Measurements from ENCODE around the gene TEX10. TPM values are rescaled to one million over a fixed set of nuclear protein-coding genes. Genes with fewer than 3 reads are reported as not detected.

Gene TEX10
- total RNA-seq, 2 experiments from 2014 or later, result 43.9 to 44.9 TPM

- ChIA-PET POLR2A (interaction anchor here (0.6 to 1.9 kb wide), 2 partner anchors 14 to 191 kb away, joined by 4 to 5 read pairs; no protein-coding TSS in a partner anchor), CTCF (ENCODE audit: unreplicated experiment) (no interaction called here)
- no peak overlapping the region for H3K27ac ChIP-seq (ENCODE audit: low read depth, low read length, poor library complexity, severe bottlenecking)
Measured at GRCh38 chr9:100315561-100315960, 37.2 kb downstream of the TEX10 start.

GRCh38 chr9:100309992-100310391 lies 42.8 kb downstream of the TEX10 start:
- no peak for TF ChIP-seq EZH2phosphoT487 (IDR thresholded peaks at IDR 0.05; ENCODE audit: borderline replicate concordance, low read depth, low read length)
- TF ChIP-seq CTCF (conservative IDR thresholded peaks at IDR 0.05; ENCODE audit: low read length), result no peak
- CTCF ChIA-PET (ENCODE audit: unreplicated experiment), result no interaction called here
- Histone ChIP-seq H2AFZ (ENCODE audit: low read length) (no peak overlapping the region), H3K9me3 (ENCODE audit: low read length) (peaks cover 14% of the 10 kb centered on the region), H3K79me2 (ENCODE audit: insufficient read depth, low read depth, low read length) (peaks cover 51% of the 10 kb centered on the region; the same call in 1 of the 2 replicates), H3K4me3 (ENCODE audit: low read depth, low read length, poor library complexity, severe bottlenecking) (no peak overlapping the region), H3K9me2 (ENCODE audit: insufficient read depth, low read length) (no peaks in the 10 kb centered on the region), H3K27ac (ENCODE audit: low read depth, low read length, poor library complexity, severe bottlenecking) (no peak overlapping the region), H3K4me1 (ENCODE audit: insufficient read depth, low read length, poor library complexity, severe bottlenecking) (no peaks in the 10 kb centered on the region), H3K4me2 (ENCODE audit: low read length) (no peak overlapping the region), H3K36me3 (ENCODE audit: insufficient read depth, low read length) (peaks cover 97% of the 10 kb centered on the region), H4K20me1 (ENCODE audit: insufficient read depth, low read length) (no peaks in the 10 kb centered on the region)
- no TSS peak for BruUV-seq (replicated peaks)
- no peak for DNase-seq (ENCODE audit: low spot score)
- intact Hi-C loops (cut with micrococcal nuclease; ENCODE audit: unreplicated experiment), result no loop called here
- POLR2A ChIA-PET, result interaction anchor here (1.3 kb wide), 1 partner anchor 12 kb away, joined by 3 read pairs; no protein-coding TSS in a partner anchor

More at GRCh38 chr9:100315561-100315960, 37.2 kb downstream of the TEX10 start:
- no TSS peak for BruUV-seq (replicated peaks)
- Histone ChIP-seq H3K4me2 (ENCODE audit: low read length) (no peak overlapping the region), H4K20me1 (ENCODE audit: insufficient read depth, low read length) (no peaks in the 10 kb centered on the region), H2AFZ (ENCODE audit: low read length) (no peak overlapping the region), H3K79me2 (ENCODE audit: insufficient read depth, low read depth, low read length) (peaks cover 53% of the 10 kb centered on the region), H3K4me3 (ENCODE audit: low read depth, low read length, poor library complexity, severe bottlenecking) (no peak overlapping the region), H3K4me1 (ENCODE audit: insufficient read depth, low read length, poor library complexity, severe bottlenecking) (no peaks in the 10 kb centered on the region), H3K9me2 (ENCODE audit: insufficient read depth, low read length) (no peaks in the 10 kb centered on the region), H3K9me3 (ENCODE audit: low read length) (peaks cover 20% of the 10 kb centered on the region), H3K36me3 (ENCODE audit: insufficient read depth, low read length) (peaks cover 96% of the 10 kb centered on the region)
- DNase-seq (ENCODE audit: low spot score), result no peak
- intact Hi-C loops (cut with micrococcal nuclease; ENCODE audit: unreplicated experiment), result no loop called here
- TF ChIP-seq EZH2phosphoT487 (IDR thresholded peaks at IDR 0.05; ENCODE audit: borderline replicate concordance, low read depth, low read length), result no peak
- TF ChIP-seq CTCF (conservative IDR thresholded peaks at IDR 0.05; ENCODE audit: low read length), result no peak

GRCh38 chr9:100308965-100309564 lies 43.7 kb downstream of the TEX10 start:
- H3K27ac ChIP-seq (ENCODE audit: low read depth, low read length, poor library complexity, severe bottlenecking), result no peak overlapping the region
- no peak overlapping the region for H2AFZ ChIP-seq (ENCODE audit: low read length)
- H3K4me2 ChIP-seq (ENCODE audit: low read length), result no peak overlapping the region
- POLR2A ChIA-PET, result no interaction called here
- peaks cover 43% of the 10 kb centered on the region; the same call in 1 of the 2 replicates for H3K79me2 ChIP-seq (ENCODE audit: insufficient read depth, low read depth, low read length)
- H3K9me3 ChIP-seq (ENCODE audit: low read length), result peaks cover 9% of the 10 kb centered on the region; the same call in 1 of the 2 replicates
- no peaks in the 10 kb centered on the region for H4K20me1 ChIP-seq (ENCODE audit: insufficient read depth, low read length)
- CTCF ChIA-PET (ENCODE audit: unreplicated experiment), result no interaction called here
- intact Hi-C loops (cut with micrococcal nuclease; ENCODE audit: unreplicated experiment), result loop anchor here (1.0 kb wide), 1 partner anchor 33 kb away; no protein-coding TSS in a partner anchor
- no peaks in the 10 kb centered on the region for H3K4me1 ChIP-seq (ENCODE audit: insufficient read depth, low read length, poor library complexity, severe bottlenecking)
- H3K9me2 ChIP-seq (ENCODE audit: insufficient read depth, low read length), result no peaks in the 10 kb centered on the region
- no peak for DNase-seq (ENCODE audit: low spot score)
- BruUV-seq (replicated peaks), result no TSS peak
- H3K4me3 ChIP-seq (ENCODE audit: low read depth, low read length, poor library complexity, severe bottlenecking), result no peak overlapping the region
- H3K36me3 ChIP-seq (ENCODE audit: insufficient read depth, low read length), result peaks cover 97% of the 10 kb centered on the region
- TF ChIP-seq CTCF (conservative IDR thresholded peaks at IDR 0.05; ENCODE audit: low read length) (no peak), EZH2phosphoT487 (IDR thresholded peaks at IDR 0.05; ENCODE audit: borderline replicate concordance, low read depth, low read length) (no peak)

All from OCI-LY7 (cell line).